Endothelial cell of umbilical vein (primary cell): ENCODE results near the gene R3HCC1L. TPM values are rescaled to one million over a fixed set of nuclear protein-coding genes. Genes with fewer than 3 reads are reported as not detected.

Experiments
- BruUV-seq: library from RNA; stranded (reverse); fragments of 400-500 nt; replicated peaks from 2 replicates; lab custom pipeline; 2021; lab: Mats Ljungman, UMichigan
- CTCF ChIA-PET: fragments of 300-600, 350-600 bp; sonication (Branson Sonifier 250); formaldehyde crosslinking; loops from one replicate; lab custom pipeline; 2021; ENCODE audit warnings: antibody characterized with exemption, inconsistent platforms; lab: Charles Lee
- POLR2A ChIA-PET: fragments of 300-600, 350-600 bp; sonication (Branson Sonifier 250); formaldehyde crosslinking; loops from one replicate; lab custom pipeline; 2021; ENCODE audit warnings: antibody characterized with exemption, inconsistent platforms; lab: Charles Lee
- DNase-seq: peaks from one replicate; pipeline ENCODE4 v3.0.0-alpha.2; 2011; ENCODE audit warnings: low read depth, low spot score
- FAIRE-seq: peaks from 2 replicates; lab custom pipeline; 2011; peaks lifted over from hg19 to GRCh38; lab: Jason Lieb, UNC
- H2AFZ ChIP-seq: 2 replicates; pipeline ENCODE4 v1.6.0; 2012; ENCODE audit warnings: low read depth, low read length, control low read depth, inconsistent platforms
- H3K27ac ChIP-seq: 2 replicates; pipeline ENCODE4 v1.5.1; 2011; ENCODE audit warnings: low read depth, mild to moderate bottlenecking, control low read depth, low read length, moderate library complexity; ENCODE audit not compliant: insufficient read depth
- H3K27me3 ChIP-seq, 2 experiments: 2 replicates each; pipeline versions ENCODE4 v1.6.0 to v1.6.1; 2011; ENCODE audit warnings: low read length in 2 of 2, mixed read lengths in 1 of 2; ENCODE audit not compliant: control insufficient read depth in 2 of 2, insufficient read depth in 2 of 2
- H3K36me3 ChIP-seq, 2 experiments: 2 replicates in 1 of 2; 3 replicates in 1 of 2; pipeline ENCODE4 v1.5.1; 2011; ENCODE audit warnings: low read length in 2 of 2, mild to moderate bottlenecking in 1 of 2, moderate library complexity in 1 of 2; ENCODE audit not compliant: control insufficient read depth in 2 of 2, insufficient read depth in 2 of 2; ENCODE audit errors: extremely low read depth in 1 of 2
- H3K4me1 ChIP-seq: 3 replicates; pipeline ENCODE4 v1.5.1; 2011; ENCODE audit warnings: mild to moderate bottlenecking, low read length; ENCODE audit not compliant: control insufficient read depth, insufficient read depth; ENCODE audit errors: extremely low read depth
- H3K4me2 ChIP-seq: 2 replicates; pipeline ENCODE4 v1.6.1; 2011; ENCODE audit warnings: low read length, control low read depth, mixed read lengths; ENCODE audit not compliant: insufficient read depth
- H3K4me3 ChIP-seq, 3 experiments: fragments of 200-600 bp in 1 of 3; sonication (generic), shearing (Covaris generic) in 1 of 3; replicated peaks in 1 of 3; 2 replicates each; pipeline ENCODE4 v1.5.1; 2011 to 2016; ENCODE audit warnings: control low read depth in 3 of 3, low read length in 3 of 3, mild to moderate bottlenecking in 2 of 3, inconsistent platforms in 1 of 3, low read depth in 1 of 3, moderate library complexity in 1 of 3; ENCODE audit not compliant: insufficient read depth in 1 of 3
- H3K79me2 ChIP-seq: 2 replicates; pipeline ENCODE4 v1.6.0; 2012; ENCODE audit warnings: low read length, inconsistent platforms; ENCODE audit not compliant: control insufficient read depth, insufficient read depth
- H3K9ac ChIP-seq: replicated peaks from 2 replicates; pipeline ENCODE3; 2011; ENCODE audit warnings: low read length, control low read depth; ENCODE audit not compliant: insufficient read depth; ENCODE audit errors: extremely low read depth
- H3K9me1 ChIP-seq: replicated peaks from 3 replicates; pipeline ENCODE4 v1.6.0; 2011; ENCODE audit warnings: mild to moderate bottlenecking, low read length; ENCODE audit not compliant: control insufficient read depth, insufficient read depth; ENCODE audit errors: extremely low read depth
- H3K9me3 ChIP-seq: replicated peaks from 2 replicates; pipeline ENCODE4 v1.5.1; 2012; ENCODE audit warnings: low read length, inconsistent platforms; ENCODE audit not compliant: control insufficient read depth, insufficient read depth
- H4K20me1 ChIP-seq: replicated peaks from 2 replicates; pipeline ENCODE3; 2011; ENCODE audit warnings: mild to moderate bottlenecking, low read length; ENCODE audit not compliant: control insufficient read depth, insufficient read depth; ENCODE audit errors: extremely low read depth
- CTCF ChIP-seq, 2 donors: IDR thresholded peaks; 1 replicate in 1 of 2; 2 replicates in 1 of 2; pipeline ENCODE4 v1.5.1; 2011; ENCODE audit warnings: low read length in 2 of 2, mild to moderate bottlenecking in 2 of 2, moderate library complexity in 2 of 2, control low read depth in 1 of 2, inconsistent platforms in 1 of 2, low read depth in 1 of 2; ENCODE audit not compliant: insufficient read depth in 1 of 2; ENCODE audit errors: extremely low read depth in 1 of 2
- EZH2 ChIP-seq: IDR thresholded peaks from 2 replicates; pipeline ENCODE4 v1.6.1; 2012; ENCODE audit warnings: borderline replicate concordance, low read depth, mild to moderate bottlenecking, moderate library complexity, low read length, inconsistent platforms; ENCODE audit not compliant: severe bottlenecking
- FOS ChIP-seq: IDR thresholded peaks from 2 replicates; pipeline ENCODE4 v1.6.1; 2011; ENCODE audit warnings: mild to moderate bottlenecking, low read length, moderate library complexity, borderline replicate concordance; ENCODE audit not compliant: insufficient read depth
- GATA2 ChIP-seq: IDR thresholded peaks from 2 replicates; pipeline ENCODE4 v1.7.0; 2011; ENCODE audit warnings: low read depth, mild to moderate bottlenecking, moderate library complexity, mixed read lengths, low read length; ENCODE audit not compliant: insufficient read length, insufficient read depth
- JUN ChIP-seq: IDR thresholded peaks from 2 replicates; pipeline ENCODE4 v1.6.1; 2011; ENCODE audit warnings: borderline replicate concordance, low read depth; ENCODE audit not compliant: insufficient read length, insufficient read depth
- MAX ChIP-seq: IDR thresholded peaks from 2 replicates; pipeline ENCODE4 v1.6.1; 2011; ENCODE audit not compliant: insufficient read depth, insufficient read length
- MYC ChIP-seq: IDR thresholded peaks from one replicate; pipeline ENCODE4 v1.6.1; 2011; ENCODE audit warnings: mild to moderate bottlenecking, low read depth, low read length
- POLR2A ChIP-seq: IDR thresholded peaks from 2 replicates; pipeline ENCODE4 v1.6.1; 2012; ENCODE audit warnings: low read depth, mild to moderate bottlenecking, control low read depth, low read length
- POLR2AphosphoS5 ChIP-seq: IDR thresholded peaks from 2 replicates; pipeline ENCODE4 v1.6.1; 2012; ENCODE audit warnings: low read depth, mild to moderate bottlenecking, control low read depth, low read length, moderate library complexity; ENCODE audit not compliant: insufficient read depth
- dilution Hi-C: fragments of 300-500 bp; cut with MboI; formaldehyde crosslinking; loops from one replicate; pipeline ENCODE4 v1.15.0; 2019; ENCODE audit warnings: low sequenced_read_pairs; ENCODE audit not compliant: extremely low pct_ligation_motif_present
- intact Hi-C: fragments of 100-400 bp; cut with micrococcal nuclease; formaldehyde crosslinking; loops from one replicate; pipeline ENCODE4 v1.10.0; 2022
- polyA plus RNA-seq, 4 experiments: library from polyadenylated mRNA; depleted of rRNA in 3 of 4; stranded (reverse) in 3 of 4; unstranded in 1 of 4; fragments of >200 nt; gene quantifications; 2 replicates each; pipeline versions ENCODE4 v1.2.1 to v1.2.3, GENCODE V29; 2011 to 2012; ENCODE audit warnings: missing spikeins in 1 of 4
- total RNA-seq: library from RNA; stranded (reverse); gene quantifications from 2 replicates; pipeline ENCODE4 v1.2.3, GENCODE V29; 2021

The R3HCC1L gene
- total and polyA plus RNA-seq, 2 donors (not counting 3 experiments of a cell fraction or from before 2014, with no cell fraction given): 6.3 to 12.4 TPM

- H3K27ac ChIP-seq: no peak overlapping the region
- H3K9me1 ChIP-seq: no peaks in the 10 kb centered on the region
- BruUV-seq: no TSS peak
- peaks cover 0 to 2% of the 10 kb centered on the region in 2 experiments for H3K36me3 ChIP-seq
- CTCF ChIA-PET: no interaction called here
- no peak overlapping the region for H3K4me3 ChIP-seq
- POLR2A ChIA-PET: no interaction called here
- no peaks in the 10 kb centered on the region for H4K20me1 ChIP-seq
- no peaks in the 10 kb centered on the region for H3K4me1 ChIP-seq
- no peaks in the 10 kb centered on the region for H3K27me3 ChIP-seq
- H2AFZ ChIP-seq: no peak overlapping the region
- no peak overlapping the region for H3K4me2 ChIP-seq
- peaks cover 13% of the 10 kb centered on the region for H3K79me2 ChIP-seq
- no peak for FAIRE-seq
- DNase-seq: no peak
- TF ChIP-seq MYC (no peak), POLR2AphosphoS5 (no peak), POLR2A (no peak)
- H3K9me3 ChIP-seq: no peaks in the 10 kb centered on the region
- intact Hi-C loops: no loop called here
- dilution Hi-C loops: no loop called here
- H3K9ac ChIP-seq: no peak overlapping the region
These were observed 24.1 kb downstream of the R3HCC1L start for GRCh38 chr10:98158576-98158975.

- Histone ChIP-seq H3K79me2 (no peaks in the 10 kb centered on the region), H3K9me3 (no peaks in the 10 kb centered on the region), H2AFZ (no peak overlapping the region), H3K36me3 (peaks cover 0 to 2% of the 10 kb centered on the region in 2 experiments), H3K9me1 (no peaks in the 10 kb centered on the region), H3K4me1 (no peaks in the 10 kb centered on the region), H3K27ac (no peak overlapping the region), H3K9ac (no peak overlapping the region), H3K4me3 (no peak overlapping the region), H4K20me1 (no peaks in the 10 kb centered on the region), H3K27me3 (no peaks in the 10 kb centered on the region), H3K4me2 (no peak overlapping the region)
- BruUV-seq: no TSS peak
- dilution Hi-C loops (no loop called here), intact Hi-C loops (no loop called here)
- FAIRE-seq (no peak), DNase-seq (no peak)
- ChIA-PET POLR2A (no interaction called here), CTCF (interaction anchor here (1.8 kb wide), 1 partner anchor 146 kb away, joined by 10 read pairs; no protein-coding TSS in a partner anchor)
- TF ChIP-seq FOS: no peak
- no peak for TF ChIP-seq EZH2
- TF ChIP-seq POLR2AphosphoS5: no peak
- TF ChIP-seq MYC: no peak
- TF ChIP-seq GATA2: no peak
- no peak for TF ChIP-seq CTCF (IDR thresholded peaks at IDR 0.05; ENCODE audit: extremely low read depth in 1 of 2, insufficient read depth in 1 of 2, low read depth in 1 of 2, low read length in 2 of 2)
- TF ChIP-seq POLR2A: no peak
- no peak for TF ChIP-seq JUN
- no peak for TF ChIP-seq MAX
These were observed 29.5 kb downstream of the R3HCC1L start for GRCh38 chr10:98163941-98164340.
